LNCAP (cell line): ENCODE measurements around the gene NLGN1.

ENCODE experiments used
- CTCF ChIP-seq: fragments of 450-650 bp; IDR thresholded peaks from 2 replicates; pipeline ENCODE4 v1.5.1; 2017; ENCODE audit warnings: mild to moderate bottlenecking

Gene NLGN1

GRCh38 chr3:173396191-173397041 lies 1.1 kb upstream of the NLGN1 start:
- no peak for TF ChIP-seq CTCF

GRCh38 chr3:173398111-173398479 lies 551 bp downstream of the NLGN1 start:
- TF ChIP-seq CTCF = no peak

- no peak for TF ChIP-seq CTCF
Observed at GRCh38 chr3:173399044-173399443, 1.5 kb downstream of the NLGN1 start.

- TF ChIP-seq CTCF = no peak
Observed at GRCh38 chr3:173401369-173401768, 3.8 kb downstream of the NLGN1 start.

- no peak for TF ChIP-seq CTCF
Observed at GRCh38 chr3:173402656-173403055, 5.1 kb downstream of the NLGN1 start.

GRCh38 chr3:173403376-173403775 lies 5.8 kb downstream of the NLGN1 start:
- no peak for TF ChIP-seq CTCF

- TF ChIP-seq CTCF = no peak
Observed at GRCh38 chr3:173404156-173404555, 6.6 kb downstream of the NLGN1 start.

GRCh38 chr3:173410436-173410835 lies 12.9 kb downstream of the NLGN1 start:
- TF ChIP-seq CTCF = no peak
